GM12891 (cell line): ENCODE data around the gene GLB1L.
A peak's percentile ranks its signal among the peaks of the same experiment; 100 is the strongest.

Experiments used
- DNase-seq: peaks from one replicate; pipeline ENCODE4 v3.0.0; 2011; ENCODE audit warnings: low spot score; ENCODE audit not compliant: insufficient read length
- FAIRE-seq: peaks from 2 replicates; lab custom pipeline; 2011; peaks lifted over from hg19 to GRCh38; lab: Jason Lieb, UNC
- PAX5 ChIP-seq: IDR thresholded peaks from 2 replicates; pipeline ENCODE4 v1.6.1; 2011; ENCODE audit warnings: low read length, moderate library complexity, mild to moderate bottlenecking; ENCODE audit not compliant: insufficient read depth, severe bottlenecking
- POLR2A ChIP-seq: IDR thresholded peaks from 2 replicates; pipeline ENCODE4 v1.6.1; 2011; ENCODE audit warnings: low read depth, low read length, control low read depth
- POLR2AphosphoS5 ChIP-seq: IDR thresholded peaks from 2 replicates; pipeline ENCODE4 v1.6.1; 2011; ENCODE audit warnings: low read depth, low read length, control low read depth
- POU2F2 ChIP-seq: IDR thresholded peaks from 2 replicates; pipeline ENCODE4 v1.6.1; 2011; ENCODE audit warnings: low read depth, mild to moderate bottlenecking, control low read depth, low read length, moderate library complexity
- SPI1 ChIP-seq: IDR thresholded peaks from 2 replicates; pipeline ENCODE4 v1.6.1; 2011; ENCODE audit warnings: low read depth, low read length, control low read depth
- TAF1 ChIP-seq: IDR thresholded peaks from 2 replicates; pipeline ENCODE4 v1.6.1; 2011; ENCODE audit warnings: low read depth, low read length, control low read depth

The GLB1L gene

DNA sequence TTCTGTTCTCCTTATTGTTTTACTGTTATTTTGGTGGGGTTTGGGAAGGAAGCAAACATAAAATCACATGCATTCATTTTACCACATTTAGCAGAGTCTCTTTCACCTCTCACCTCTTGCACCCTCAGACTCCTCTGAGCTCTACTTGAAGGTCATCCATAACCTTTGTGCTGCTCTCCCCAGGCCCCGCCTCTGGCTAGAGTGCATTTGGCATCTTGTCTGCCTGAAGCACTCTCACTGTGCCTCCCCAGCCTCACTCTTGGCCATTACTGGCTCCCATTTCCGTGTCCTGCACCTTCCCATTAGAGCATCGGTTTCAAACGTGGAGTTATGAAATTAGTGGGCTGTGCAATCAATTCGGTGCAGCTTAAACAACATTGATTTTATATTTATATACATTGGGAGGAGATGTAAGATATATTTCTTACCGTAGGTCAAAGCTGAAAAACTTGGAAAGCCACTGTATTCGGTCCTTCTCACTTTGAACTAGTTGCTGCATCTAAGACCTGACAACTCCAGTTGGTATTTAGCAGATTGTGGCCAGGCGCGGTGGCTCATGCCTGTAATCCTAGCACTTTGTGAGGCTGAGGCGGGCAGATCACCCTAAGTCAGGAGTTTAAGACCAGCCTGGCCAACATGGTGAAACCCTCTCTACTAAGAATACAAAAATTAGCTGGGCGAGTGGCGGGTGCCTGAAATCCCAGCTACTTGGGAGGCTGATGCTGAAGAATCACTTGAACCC lies 45.6 kb downstream of the GLB1L start:
- no peak for TF ChIP-seq TAF1
- TF ChIP-seq SPI1: no peak
- no peak for TF ChIP-seq POLR2AphosphoS5
- no peak for TF ChIP-seq PAX5
- TF ChIP-seq POLR2A: no peak
- no peak for FAIRE-seq
- no peak for DNase-seq

DNA sequence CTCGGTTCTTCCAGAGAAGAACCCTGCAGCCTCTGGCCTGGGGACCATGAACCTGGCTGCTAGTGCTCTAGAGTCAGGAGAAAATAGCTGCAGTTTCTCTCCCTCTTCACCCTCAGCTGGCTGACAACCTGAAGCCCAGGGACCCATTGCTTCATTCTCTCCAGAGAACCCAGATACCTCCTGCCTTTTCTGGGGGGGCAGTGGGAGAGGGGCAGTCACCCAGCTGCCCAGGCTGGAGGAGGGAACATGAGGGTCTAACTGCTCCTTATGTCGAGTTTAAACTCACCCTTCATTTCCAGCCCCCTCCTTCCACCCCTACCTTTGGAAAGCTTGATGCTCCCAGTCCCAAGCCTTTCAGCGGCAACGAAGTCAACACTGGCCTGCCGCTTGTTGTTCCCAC lies 46.3 kb downstream of the GLB1L start:
- no peak for DNase-seq
- TF ChIP-seq POLR2A (no peak), PAX5 (no peak), POLR2AphosphoS5 (no peak), POU2F2 (no peak), TAF1 (no peak), SPI1 (no peak)
- no peak for FAIRE-seq

DNA sequence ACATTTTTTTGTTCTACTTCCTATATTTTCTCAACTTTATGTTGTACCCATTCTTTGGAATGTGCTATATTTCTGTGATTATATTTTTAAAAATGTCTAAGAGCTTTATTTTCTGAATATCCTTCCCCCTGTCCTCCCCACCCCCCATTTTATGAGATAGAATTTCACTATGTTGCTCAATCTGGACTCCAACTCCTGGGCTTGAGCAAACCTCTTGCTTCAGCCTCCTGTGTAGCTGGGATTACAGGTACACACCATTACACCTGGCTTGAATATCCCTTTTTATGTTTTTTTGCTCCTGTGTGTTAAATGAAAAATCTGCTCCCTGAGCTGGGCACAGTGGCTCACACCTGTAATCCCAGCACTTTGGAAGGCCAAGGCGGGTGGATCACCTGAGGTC lies 47.9 kb downstream of the GLB1L start:
- TF ChIP-seq SPI1: no peak
- TF ChIP-seq PAX5: no peak
- no peak for TF ChIP-seq TAF1
- no peak for TF ChIP-seq POLR2AphosphoS5
- no peak for TF ChIP-seq POU2F2
- TF ChIP-seq POLR2A: no peak
- no peak for FAIRE-seq
- DNase-seq: no peak

DNA sequence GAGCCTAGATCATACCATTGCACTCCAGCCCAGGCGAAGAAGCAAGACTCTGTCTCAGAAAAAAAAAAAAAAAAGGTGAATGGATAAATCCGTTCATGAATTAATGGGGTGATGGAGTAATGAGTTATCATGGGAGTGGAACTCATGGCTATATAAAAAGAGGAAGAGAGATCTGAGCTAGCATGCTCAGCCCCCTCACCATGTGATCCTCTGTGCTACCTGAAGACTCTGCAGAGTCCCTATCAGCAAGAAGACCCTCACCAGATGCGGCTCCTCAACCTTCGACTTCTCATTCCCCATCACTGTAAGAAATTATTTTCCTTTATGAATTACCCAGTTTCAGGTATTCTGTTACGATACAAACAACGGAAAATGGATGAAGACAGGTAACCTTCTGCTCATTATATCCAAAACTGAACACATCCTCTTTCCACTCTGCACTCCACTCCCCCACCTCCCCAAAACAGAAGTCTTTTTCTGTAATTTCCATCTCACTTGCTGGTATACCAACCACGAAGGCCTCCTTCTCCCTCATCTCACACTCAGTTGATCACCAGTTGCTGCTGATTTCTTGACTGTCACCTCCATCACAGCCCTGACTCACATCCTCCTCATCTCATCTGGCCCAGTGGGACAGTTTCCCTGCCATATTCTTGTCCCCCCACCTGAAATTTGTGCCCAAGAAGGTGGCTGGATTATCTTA lies 58.3 kb downstream of the GLB1L start:
- TF ChIP-seq SPI1 (peak; percentile 75), POLR2A (no peak)
- peak; percentile 59 for FAIRE-seq
- DNase-seq: no peak
